GM12878 (cell line): ENCODE results near the gene RDH16. TPM values are rescaled to one million over a fixed set of nuclear protein-coding genes. Genes with fewer than 3 reads are reported as not detected.

Experiments used
- ATAC-seq: fragments of 200-7000 bp; cut with Tn5 transposase; 3 replicates; pipeline ENCODE4 v1.9.1; 2020; ENCODE audit warnings: mild to moderate bottlenecking, moderate library complexity
- BruUV-seq: library from RNA; stranded (reverse); fragments of 400-500 nt; replicated peaks from 2 replicates; lab custom pipeline; 2021; lab: Mats Ljungman, UMichigan
- CTCF ChIA-PET: fragments of 300-600 bp; sonication (Branson Sonifier 250); formaldehyde crosslinking; extraction: SDS; loops from one replicate; lab custom pipeline; 2021; ENCODE audit warnings: inconsistent platforms; lab: Yijun Ruan, JAX
- POLR2A ChIA-PET: fragments of 350-600 bp; formaldehyde crosslinking; extraction: SDS; loops from one replicate; lab custom pipeline; 2021; ENCODE audit warnings: inconsistent platforms; lab: Charles Lee
- RAD21 ChIA-PET: fragments of 300-600 bp; sonication (Branson Sonifier 250); formaldehyde crosslinking; loops from one replicate; lab custom pipeline; 2023; ENCODE audit warnings: antibody characterized with exemption; ENCODE audit not compliant: unreplicated experiment; lab: Charles Lee
- SMC1A ChIA-PET: fragments of 300-600 bp; sonication (Branson Sonifier 250); formaldehyde crosslinking; loops from one replicate; lab custom pipeline; 2023; ENCODE audit not compliant: unreplicated experiment, uncharacterized antibody; lab: Charles Lee
- DNase-seq: peaks from one replicate; pipeline ENCODE4 v3.0.0-alpha.2; 2011; ENCODE audit warnings: low read depth, low spot score
- FAIRE-seq: peaks from 3 replicates; lab custom pipeline; 2011; peaks lifted over from hg19 to GRCh38; lab: Jason Lieb, UNC
- H2AFZ ChIP-seq: 2 replicates; pipeline ENCODE4 v1.6.0; 2011; ENCODE audit warnings: low read depth, low read length, control low read depth; ENCODE audit not compliant: control insufficient read depth
- H3K27ac ChIP-seq: 2 replicates; pipeline ENCODE4 v1.5.1; 2011; ENCODE audit warnings: control low read depth; ENCODE audit not compliant: control insufficient read depth, insufficient read depth
- H3K27me3 ChIP-seq, 2 experiments: replicated peaks in 1 of 2; 2 replicates each; pipeline versions ENCODE4 v1.6.0 to v1.6.1; 2011; ENCODE audit warnings: low read length in 1 of 2; ENCODE audit not compliant: control insufficient read depth in 2 of 2, insufficient read depth in 2 of 2
- H3K36me3 ChIP-seq, 2 experiments: 2 replicates each; pipeline ENCODE4 v1.5.1; 2011; ENCODE audit warnings: low read length in 1 of 2; ENCODE audit not compliant: control insufficient read depth in 2 of 2, insufficient read depth in 2 of 2
- H3K4me1 ChIP-seq: 2 replicates; pipeline ENCODE4 v1.6.1; 2011; ENCODE audit warnings: mild to moderate bottlenecking, low read length, moderate library complexity, mixed read lengths; ENCODE audit not compliant: control insufficient read depth, insufficient read depth
- H3K4me2 ChIP-seq: 2 replicates; pipeline ENCODE4 v1.6.0; 2011; ENCODE audit warnings: control low read depth; ENCODE audit not compliant: control insufficient read depth, insufficient read depth
- H3K4me3 ChIP-seq: fragments of 200-600 bp; sonication (generic); 2 replicates; pipeline ENCODE4 v1.5.1; 2016
- H3K79me2 ChIP-seq: 2 replicates; pipeline ENCODE4 v1.6.0; 2011; ENCODE audit warnings: low read length; ENCODE audit not compliant: control insufficient read depth, insufficient read depth
- H3K9ac ChIP-seq: 2 replicates; pipeline ENCODE4 v1.8.0; 2011; ENCODE audit warnings: low read length, control low read depth, mixed read lengths; ENCODE audit not compliant: control insufficient read depth, insufficient read depth
- H3K9me3 ChIP-seq: replicated peaks from 3 replicates; pipeline ENCODE4 v1.5.1; 2011; ENCODE audit warnings: mild to moderate bottlenecking, low read length; ENCODE audit not compliant: control insufficient read depth, insufficient read depth
- H4K20me1 ChIP-seq: 2 replicates; pipeline ENCODE4 v1.6.0; 2011; ENCODE audit not compliant: control insufficient read depth, insufficient read depth
- SRF ChIP-seq, 2 experiments: IDR thresholded peaks; 2 replicates each; pipeline ENCODE4 v1.6.1; 2011; ENCODE audit warnings: low read depth in 2 of 2, low read length in 2 of 2, mild to moderate bottlenecking in 1 of 2, moderate library complexity in 1 of 2
- WGBS: methylation state at CpG from one replicate; pipeline ENCODE4 v1.1.6; 2016; ENCODE audit warnings: low lambda C conversion rate; ENCODE audit not compliant: insufficient replicate concordance, insufficient coverage; ENCODE audit errors: missing lambda C conversion rate; 5-methylcytosine and 5-hydroxymethylcytosine counted together
- in situ Hi-C: fragments of 300-500 bp; cut with MboI; formaldehyde crosslinking; loops from 9 replicates; pipeline ENCODE4 v1.14.3; 2018; ENCODE audit warnings: mixed read lengths
- intact Hi-C: fragments of 100-400 bp; cut with micrococcal nuclease; formaldehyde crosslinking; loops from one replicate; pipeline ENCODE4 v1.14.2; 2022; ENCODE audit not compliant: unreplicated experiment
- polyA plus RNA-seq, 11 experiments: library from polyadenylated mRNA; depleted of rRNA in 4 of 11; unstranded in 6 of 11; stranded (reverse) in 5 of 11; fragments of >200 nt; fragmentation: Nextera tagmentation in 4 of 11; fragmentation: Illumina TruSeq in 1 of 11; extraction: Ambion mirVana in 4 of 11; extraction: Trizol in 1 of 11; gene quantifications; 1 replicate in 1 of 11; 2 replicates in 10 of 11; pipeline versions ENCODE4 v1.2.1 to v1.2.3, GENCODE V29; 2011 to 2016; ENCODE audit warnings: inconsistent platforms in 2 of 11, missing spikeins in 2 of 11, low read depth in 1 of 11
- total RNA-seq, 4 experiments: library from RNA; depleted of rRNA in 3 of 4; stranded (reverse); fragments of >200 nt in 3 of 4; fragmentation: Illumina TruSeq in 1 of 4; extraction: Trizol in 1 of 4; gene quantifications; 2 replicates each; pipeline versions ENCODE4 v1.2.1 to v1.2.3, GENCODE V29; 2013 to 2021
- TF ChIP-seq, protein P1 (sequence below): fragments of 450-650 bp; IDR thresholded peaks from 2 replicates; pipeline ENCODE4 v1.6.1; 2017; ENCODE audit warnings: antibody characterized with exemption, mild to moderate bottlenecking, moderate library complexity
- TF ChIP-seq, protein P2 (sequence below): fragments of 450-650 bp; IDR thresholded peaks from 2 replicates; pipeline ENCODE4 v1.6.1; 2017; ENCODE audit warnings: mild to moderate bottlenecking, moderate library complexity

The RDH16 gene
- total and polyA plus RNA-seq, 10 of the 15 experiments (the other 5 are each of a cell fraction or from before 2014, with no cell fraction given) = 0.04 to 0.31 (median 0.06) TPM

DNA sequence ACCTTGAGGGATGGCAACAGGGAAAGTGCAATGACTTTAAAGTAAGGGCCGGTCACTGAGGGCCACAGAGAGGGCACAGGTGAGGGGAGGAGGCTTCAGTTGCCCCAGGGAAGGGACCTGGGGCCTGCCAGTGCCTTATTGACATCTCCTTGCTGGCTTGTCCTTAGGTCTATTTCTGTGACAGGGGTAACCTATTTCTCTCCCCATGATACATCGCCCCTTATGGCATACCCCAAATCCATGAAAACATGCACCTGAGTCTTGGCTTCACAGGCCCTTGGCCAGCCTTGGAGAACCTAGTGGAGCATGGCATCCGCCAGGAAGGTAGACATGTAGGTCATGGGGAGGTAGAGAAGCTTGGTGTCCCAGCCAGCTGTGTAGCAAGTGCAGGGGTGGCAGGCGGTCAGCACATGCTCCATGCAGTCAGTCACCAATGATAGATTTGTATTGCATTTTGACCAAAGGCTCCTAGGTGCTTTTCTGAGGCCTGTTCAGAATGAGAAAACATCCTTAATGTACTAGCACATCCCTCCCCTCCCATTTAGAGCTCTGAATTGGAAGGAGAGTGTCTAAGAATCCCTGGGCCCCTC, 23.6 kb upstream of the RDH16 start (continued):
- TF ChIP-seq, protein P1, sequence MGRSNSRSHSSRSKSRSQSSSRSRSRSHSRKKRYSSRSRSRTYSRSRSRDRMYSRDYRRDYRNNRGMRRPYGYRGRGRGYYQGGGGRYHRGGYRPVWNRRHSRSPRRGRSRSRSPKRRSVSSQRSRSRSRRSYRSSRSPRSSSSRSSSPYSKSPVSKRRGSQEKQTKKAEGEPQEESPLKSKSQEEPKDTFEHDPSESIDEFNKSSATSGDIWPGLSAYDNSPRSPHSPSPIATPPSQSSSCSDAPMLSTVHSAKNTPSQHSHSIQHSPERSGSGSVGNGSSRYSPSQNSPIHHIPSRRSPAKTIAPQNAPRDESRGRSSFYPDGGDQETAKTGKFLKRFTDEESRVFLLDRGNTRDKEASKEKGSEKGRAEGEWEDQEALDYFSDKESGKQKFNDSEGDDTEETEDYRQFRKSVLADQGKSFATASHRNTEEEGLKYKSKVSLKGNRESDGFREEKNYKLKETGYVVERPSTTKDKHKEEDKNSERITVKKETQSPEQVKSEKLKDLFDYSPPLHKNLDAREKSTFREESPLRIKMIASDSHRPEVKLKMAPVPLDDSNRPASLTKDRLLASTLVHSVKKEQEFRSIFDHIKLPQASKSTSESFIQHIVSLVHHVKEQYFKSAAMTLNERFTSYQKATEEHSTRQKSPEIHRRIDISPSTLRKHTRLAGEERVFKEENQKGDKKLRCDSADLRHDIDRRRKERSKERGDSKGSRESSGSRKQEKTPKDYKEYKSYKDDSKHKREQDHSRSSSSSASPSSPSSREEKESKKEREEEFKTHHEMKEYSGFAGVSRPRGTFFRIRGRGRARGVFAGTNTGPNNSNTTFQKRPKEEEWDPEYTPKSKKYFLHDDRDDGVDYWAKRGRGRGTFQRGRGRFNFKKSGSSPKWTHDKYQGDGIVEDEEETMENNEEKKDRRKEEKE = no peak
- TF ChIP-seq, protein P2, sequence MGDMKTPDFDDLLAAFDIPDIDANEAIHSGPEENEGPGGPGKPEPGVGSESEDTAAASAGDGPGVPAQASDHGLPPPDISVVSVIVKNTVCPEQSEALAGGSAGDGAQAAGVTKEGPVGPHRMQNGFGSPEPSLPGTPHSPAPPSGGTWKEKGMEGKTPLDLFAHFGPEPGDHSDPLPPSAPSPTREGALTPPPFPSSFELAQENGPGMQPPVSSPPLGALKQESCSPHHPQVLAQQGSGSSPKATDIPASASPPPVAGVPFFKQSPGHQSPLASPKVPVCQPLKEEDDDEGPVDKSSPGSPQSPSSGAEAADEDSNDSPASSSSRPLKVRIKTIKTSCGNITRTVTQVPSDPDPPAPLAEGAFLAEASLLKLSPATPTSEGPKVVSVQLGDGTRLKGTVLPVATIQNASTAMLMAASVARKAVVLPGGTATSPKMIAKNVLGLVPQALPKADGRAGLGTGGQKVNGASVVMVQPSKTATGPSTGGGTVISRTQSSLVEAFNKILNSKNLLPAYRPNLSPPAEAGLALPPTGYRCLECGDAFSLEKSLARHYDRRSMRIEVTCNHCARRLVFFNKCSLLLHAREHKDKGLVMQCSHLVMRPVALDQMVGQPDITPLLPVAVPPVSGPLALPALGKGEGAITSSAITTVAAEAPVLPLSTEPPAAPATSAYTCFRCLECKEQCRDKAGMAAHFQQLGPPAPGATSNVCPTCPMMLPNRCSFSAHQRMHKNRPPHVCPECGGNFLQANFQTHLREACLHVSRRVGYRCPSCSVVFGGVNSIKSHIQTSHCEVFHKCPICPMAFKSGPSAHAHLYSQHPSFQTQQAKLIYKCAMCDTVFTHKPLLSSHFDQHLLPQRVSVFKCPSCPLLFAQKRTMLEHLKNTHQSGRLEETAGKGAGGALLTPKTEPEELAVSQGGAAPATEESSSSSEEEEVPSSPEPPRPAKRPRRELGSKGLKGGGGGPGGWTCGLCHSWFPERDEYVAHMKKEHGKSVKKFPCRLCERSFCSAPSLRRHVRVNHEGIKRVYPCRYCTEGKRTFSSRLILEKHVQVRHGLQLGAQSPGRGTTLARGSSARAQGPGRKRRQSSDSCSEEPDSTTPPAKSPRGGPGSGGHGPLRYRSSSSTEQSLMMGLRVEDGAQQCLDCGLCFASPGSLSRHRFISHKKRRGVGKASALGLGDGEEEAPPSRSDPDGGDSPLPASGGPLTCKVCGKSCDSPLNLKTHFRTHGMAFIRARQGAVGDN = no peak

DNA sequence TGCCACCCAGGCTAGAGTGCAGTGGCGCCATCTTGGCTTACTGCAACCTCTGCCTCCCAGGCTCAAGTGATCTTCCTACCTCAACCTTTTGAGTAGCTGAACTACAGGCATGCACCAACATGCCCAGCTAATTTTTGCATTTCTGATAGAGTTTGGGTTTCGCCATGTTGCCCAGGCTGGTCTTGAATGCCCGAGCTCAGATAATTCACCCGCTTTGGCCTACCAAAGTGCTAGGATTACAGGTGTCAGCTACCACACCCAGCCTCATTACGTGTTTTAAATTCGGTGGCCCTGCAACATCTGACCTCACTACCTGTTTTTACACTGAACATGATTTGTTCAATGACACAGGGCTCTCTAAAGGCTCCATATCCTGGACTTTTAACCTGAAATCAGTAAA, 22.9 kb upstream of the RDH16 start:
- intact Hi-C loops = no loop called here
- Histone ChIP-seq H3K9me3 (no peaks in the 10 kb centered on the region), H3K4me2 (no peak overlapping the region), H3K79me2 (no peaks in the 10 kb centered on the region), H3K27me3 (no peaks in the 10 kb centered on the region), H3K9ac (no peak overlapping the region), H3K36me3 (no peaks in the 10 kb centered on the region), H3K27ac (no peak overlapping the region), H3K4me3 (no peak overlapping the region)
- POLR2A ChIA-PET = no interaction called here
- no TSS peak for BruUV-seq
- ATAC-seq = no peak
- in situ Hi-C loops = no loop called here
- SMC1A ChIA-PET = no interaction called here
- FAIRE-seq = no peak
- no peak for DNase-seq
- WGBS = 60% methylated on average over 6 of the region's 6 CpGs
- TF ChIP-seq SRF (IDR thresholded peaks at IDR 0.05; ENCODE audit: low read depth in 2 of 2, low read length in 2 of 2) = no peak
- TF ChIP-seq, all 136 proteins: peak for 0
- no peak overlapping the region for H2AFZ ChIP-seq
- no peaks in the 10 kb centered on the region for H3K4me1 ChIP-seq
- CTCF ChIA-PET = no interaction called here
- H4K20me1 ChIP-seq = no peaks in the 10 kb centered on the region
- RAD21 ChIA-PET = no interaction called here
